ENCODE data around the gene XAGE3.
"Not testable (repeated sequence)": the region's sequence is repeated elsewhere in the genome, so short reads cannot be mapped to it uniquely, and the experiment has no call there.

DNA sequence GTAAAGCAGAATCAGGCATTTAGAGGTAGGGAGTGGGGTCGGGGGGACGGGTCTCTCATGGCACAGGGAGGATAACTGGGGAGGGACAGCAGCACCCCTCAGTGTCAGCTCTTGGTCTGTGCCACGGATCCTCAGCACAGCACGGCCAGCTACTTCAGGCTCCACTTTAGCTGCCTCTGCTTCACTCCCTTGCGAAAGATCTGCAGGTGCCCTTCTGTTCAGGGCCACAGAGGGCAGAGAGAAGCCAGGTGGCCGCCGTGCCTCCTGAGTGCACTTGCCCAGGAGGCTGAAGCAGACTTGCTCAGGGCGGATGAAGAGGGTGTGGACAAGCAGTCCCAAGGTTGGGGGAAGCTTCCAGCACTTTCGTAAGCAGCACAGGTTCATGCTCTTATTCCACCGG, 19.6 kb upstream of the XAGE3 start:
- TF ChIP-seq, protein P1, sequence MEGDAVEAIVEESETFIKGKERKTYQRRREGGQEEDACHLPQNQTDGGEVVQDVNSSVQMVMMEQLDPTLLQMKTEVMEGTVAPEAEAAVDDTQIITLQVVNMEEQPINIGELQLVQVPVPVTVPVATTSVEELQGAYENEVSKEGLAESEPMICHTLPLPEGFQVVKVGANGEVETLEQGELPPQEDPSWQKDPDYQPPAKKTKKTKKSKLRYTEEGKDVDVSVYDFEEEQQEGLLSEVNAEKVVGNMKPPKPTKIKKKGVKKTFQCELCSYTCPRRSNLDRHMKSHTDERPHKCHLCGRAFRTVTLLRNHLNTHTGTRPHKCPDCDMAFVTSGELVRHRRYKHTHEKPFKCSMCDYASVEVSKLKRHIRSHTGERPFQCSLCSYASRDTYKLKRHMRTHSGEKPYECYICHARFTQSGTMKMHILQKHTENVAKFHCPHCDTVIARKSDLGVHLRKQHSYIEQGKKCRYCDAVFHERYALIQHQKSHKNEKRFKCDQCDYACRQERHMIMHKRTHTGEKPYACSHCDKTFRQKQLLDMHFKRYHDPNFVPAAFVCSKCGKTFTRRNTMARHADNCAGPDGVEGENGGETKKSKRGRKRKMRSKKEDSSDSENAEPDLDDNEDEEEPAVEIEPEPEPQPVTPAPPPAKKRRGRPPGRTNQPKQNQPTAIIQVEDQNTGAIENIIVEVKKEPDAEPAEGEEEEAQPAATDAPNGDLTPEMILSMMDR (IDR thresholded peaks at IDR 0.05 in 8 of 11, conservative IDR thresholded peaks at IDR 0.05 in 3 of 11), result not testable (repeated sequence)
- not testable (repeated sequence) for TF ChIP-seq POLR2AphosphoS5 (IDR thresholded peaks at IDR 0.05)

All from spleen (tissue), 7 donors.